NCI-H2227 (cell line): ENCODE results near the gene ALOX5.
"Not testable (repeated sequence)": the region's sequence is repeated elsewhere in the genome, so short reads cannot be mapped to it uniquely, and the experiment has no call there.

Experiments
- DNase-seq: peaks from one replicate; lab custom pipeline; 2025; ENCODE audit not compliant: unreplicated experiment; lab: John Stamatoyannopoulos, UW

Gene ALOX5

GRCh38 chr10:45373003-45373575, 927 bp upstream of the ALOX5 start:
- peak; percentile 22 for DNase-seq

GRCh38 chr10:45374350-45375052, 485 bp downstream of the ALOX5 start:
- no peak for DNase-seq

- no peak for DNase-seq
Measured at GRCh38 chr10:45375101-45375500, 1.1 kb downstream of the ALOX5 start.

GRCh38 chr10:45375716-45376231, 1.8 kb downstream of the ALOX5 start:
- DNase-seq = no peak

- no peak for DNase-seq
Measured at GRCh38 chr10:45376371-45376801, 2.4 kb downstream of the ALOX5 start.

- no peak for DNase-seq
Measured at GRCh38 chr10:45377321-45377720, 3.3 kb downstream of the ALOX5 start.

GRCh38 chr10:45377858-45378257, 3.8 kb downstream of the ALOX5 start:
- no peak for DNase-seq

- no peak for DNase-seq
Measured at GRCh38 chr10:45378914-45379726, 5.1 kb downstream of the ALOX5 start.

GRCh38 chr10:45379891-45380540, 6.0 kb downstream of the ALOX5 start:
- no peak for DNase-seq

GRCh38 chr10:45380903-45381620, 7.0 kb downstream of the ALOX5 start:
- no peak for DNase-seq

GRCh38 chr10:45382591-45382990, 8.6 kb downstream of the ALOX5 start:
- DNase-seq = no peak

- DNase-seq = no peak
Measured at GRCh38 chr10:45383682-45384330, 9.8 kb downstream of the ALOX5 start.

GRCh38 chr10:45386657-45387056, 12.6 kb downstream of the ALOX5 start:
- no peak for DNase-seq

GRCh38 chr10:45387096-45387893, 13.3 kb downstream of the ALOX5 start:
- DNase-seq = no peak

- not testable (repeated sequence) for DNase-seq
Measured at GRCh38 chr10:45389671-45390070, 15.7 kb downstream of the ALOX5 start.

GRCh38 chr10:45391636-45392035, 17.6 kb downstream of the ALOX5 start:
- DNase-seq = not testable (repeated sequence)

- no peak for DNase-seq
Measured at GRCh38 chr10:45395554-45395953, 21.5 kb downstream of the ALOX5 start.

GRCh38 chr10:45398595-45398994, 24.6 kb downstream of the ALOX5 start:
- DNase-seq = no peak

GRCh38 chr10:45399113-45399512, 25.1 kb downstream of the ALOX5 start:
- DNase-seq = no peak
